ENCODE measurements around the gene ARSI.

- TF ChIP-seq CTCF (IDR thresholded peaks at IDR 0.05; ENCODE audit: extremely low read depth in 1 of 2, insufficient read depth in 1 of 2, low read depth in 1 of 2, low read length in 2 of 2), result no peak
- TF ChIP-seq POLR2A (IDR thresholded peaks at IDR 0.05; ENCODE audit: low read depth, low read length), result no peak
Measured at GRCh38 chr5:150313501-150313900, 10.8 kb upstream of the ARSI start.

Measured in endothelial cell of umbilical vein (primary cell).